IMR-90 (cell line): ENCODE measurements around the gene MYORG. TPM values are rescaled to one million over a fixed set of nuclear protein-coding genes. Genes with fewer than 3 reads are reported as not detected.

ENCODE experiments used
- ATAC-seq: fragments of 200-7000 bp; cut with Tn5 transposase; 2 replicates; pipeline ENCODE4 v1.9.1; 2020; ENCODE audit warnings: low read depth, mild to moderate bottlenecking, moderate library complexity
- BruUV-seq: library from RNA; stranded (reverse); fragments of 400-500 nt; replicated peaks from 2 replicates; lab custom pipeline; 2021; lab: Mats Ljungman, UMichigan
- CTCF ChIA-PET: fragments of 300-600 bp; formaldehyde crosslinking; extraction: SDS; loops from one replicate; lab custom pipeline; 2021; ENCODE audit warnings: antibody characterized with exemption; lab: Yijun Ruan, JAX
- POLR2A ChIA-PET: fragments of 300-600 bp; sonication (Branson Sonifier 250); formaldehyde crosslinking; loops from one replicate; lab custom pipeline; 2022; ENCODE audit warnings: antibody characterized with exemption; ENCODE audit not compliant: unreplicated experiment; lab: Charles Lee
- DNase-seq: peaks from one replicate; pipeline ENCODE4 v3.0.0; 2013
- H2AFZ ChIP-seq: replicated peaks from 2 replicates; pipeline ENCODE3; 2013; ENCODE audit warnings: low read length, mild to moderate bottlenecking; ENCODE audit not compliant: poor library complexity
- H2AK5ac ChIP-seq: 2 replicates; pipeline ENCODE4 v1.6.1; 2013; ENCODE audit warnings: low read depth, low read length, inconsistent platforms
- H2AK9ac ChIP-seq: replicated peaks from 2 replicates; pipeline ENCODE3; 2013; ENCODE audit warnings: mild to moderate bottlenecking, low read depth, low read length, moderate library complexity; ENCODE audit not compliant: poor library complexity
- H2BK120ac ChIP-seq: 2 replicates; pipeline ENCODE4 v1.6.1; 2013; ENCODE audit warnings: low read depth, low read length, inconsistent platforms
- H2BK15ac ChIP-seq: 3 replicates; pipeline ENCODE4 v1.6.1; 2013; ENCODE audit warnings: low read depth, low read length, inconsistent platforms
- H2BK20ac ChIP-seq: 2 replicates; pipeline ENCODE4 v1.6.1; 2013; ENCODE audit warnings: low read depth, mild to moderate bottlenecking, inconsistent platforms, low read length, moderate library complexity
- H2BK5ac ChIP-seq: 2 replicates; pipeline ENCODE4 v1.6.1; 2013; ENCODE audit warnings: mild to moderate bottlenecking, low read depth, low read length, inconsistent platforms; ENCODE audit not compliant: poor library complexity, severe bottlenecking
- H3K14ac ChIP-seq: replicated peaks from 2 replicates; pipeline ENCODE4 v1.6.1; 2013; ENCODE audit warnings: low read depth, low read length, inconsistent platforms
- H3K18ac ChIP-seq: 2 replicates; pipeline ENCODE4 v1.6.1; 2013; ENCODE audit warnings: low read depth, low read length, control low read depth
- H3K23ac ChIP-seq: 2 replicates; pipeline ENCODE4 v1.6.1; 2013; ENCODE audit warnings: low read depth, low read length, inconsistent platforms
- H3K27ac ChIP-seq: 2 replicates; pipeline ENCODE4 v1.5.1; 2013; ENCODE audit warnings: mild to moderate bottlenecking, control low read depth, low read length; ENCODE audit not compliant: insufficient read depth
- H3K27me3 ChIP-seq: 2 replicates; pipeline ENCODE4 v1.6.1; 2013; ENCODE audit warnings: low read length; ENCODE audit not compliant: control insufficient read depth, insufficient read depth
- H3K36me3 ChIP-seq: 2 replicates; pipeline ENCODE4 v1.6.1; 2013; ENCODE audit warnings: low read length, mixed read lengths; ENCODE audit not compliant: control insufficient read depth, insufficient read depth
- H3K4ac ChIP-seq: 2 replicates; pipeline ENCODE4 v1.6.1; 2013; ENCODE audit warnings: low read depth, low read length, inconsistent platforms
- H3K4me1 ChIP-seq: 2 replicates; pipeline ENCODE4 v1.6.1; 2013; ENCODE audit warnings: low read length, mixed read lengths; ENCODE audit not compliant: control insufficient read depth, insufficient read depth
- H3K4me2 ChIP-seq: 2 replicates; pipeline ENCODE4 v1.6.1; 2013; ENCODE audit warnings: low read depth, mild to moderate bottlenecking, control low read depth, low read length, moderate library complexity
- H3K4me3 ChIP-seq: 2 replicates; pipeline ENCODE4 v1.5.1; 2013; ENCODE audit warnings: low read depth, mild to moderate bottlenecking, control low read depth, low read length, moderate library complexity; ENCODE audit not compliant: insufficient read depth
- H3K56ac ChIP-seq: 2 replicates; pipeline ENCODE4 v1.6.1; 2013; ENCODE audit warnings: low read length, inconsistent platforms; ENCODE audit not compliant: insufficient read depth; ENCODE audit errors: extremely low read depth
- H3K79me1 ChIP-seq, 2 experiments: 2 replicates each; pipeline ENCODE4 v1.6.1; 2013; ENCODE audit warnings: low read length in 2 of 2, inconsistent platforms in 1 of 2, low read depth in 1 of 2
- H3K9ac ChIP-seq: 2 replicates; pipeline ENCODE4 v1.6.1; 2013; ENCODE audit warnings: low read depth, low read length, control low read depth
- H3K9me1 ChIP-seq: 2 replicates; pipeline ENCODE4 v1.6.1; 2013; ENCODE audit warnings: low read length, inconsistent platforms; ENCODE audit not compliant: insufficient read depth
- H3K9me3 ChIP-seq: 2 replicates; pipeline ENCODE4 v1.6.1; 2013; ENCODE audit warnings: low read length; ENCODE audit not compliant: control insufficient read depth, insufficient read depth
- H4K20me1 ChIP-seq: 2 replicates; pipeline ENCODE4 v1.6.1; 2013; ENCODE audit warnings: low read length, inconsistent platforms; ENCODE audit not compliant: insufficient read depth
- H4K5ac ChIP-seq: 2 replicates; pipeline ENCODE4 v1.6.1; 2013; ENCODE audit warnings: mild to moderate bottlenecking, low read depth, low read length, control low read depth
- H4K8ac ChIP-seq, 2 experiments: 2 replicates each; pipeline ENCODE4 v1.6.1; 2013; ENCODE audit warnings: low read depth in 2 of 2, low read length in 2 of 2, control low read depth in 1 of 2, inconsistent platforms in 1 of 2
- H4K91ac ChIP-seq: 2 replicates; pipeline ENCODE4 v1.6.1; 2013; ENCODE audit warnings: low read depth, low read length, inconsistent platforms; ENCODE audit not compliant: insufficient read depth
- MAFK ChIP-seq: IDR thresholded peaks from 2 replicates; pipeline ENCODE4 v1.6.1; 2012; ENCODE audit warnings: low read depth, low read length, improper control_type of control experiment
- RFX5 ChIP-seq: IDR thresholded peaks from 2 replicates; pipeline ENCODE4 v1.8.0; 2012; ENCODE audit warnings: low read depth, mild to moderate bottlenecking, low read length, moderate library complexity
- WGBS, 2 experiments: methylation state at CpG; one replicate each; pipeline versions ENCODE4 v1.1.5 to v1.1.7; 2013; ENCODE audit warnings: missing lambda C conversion rate in 2 of 2; ENCODE audit not compliant: insufficient read length in 1 of 2; ENCODE audit errors: extremely low coverage in 2 of 2; 5-methylcytosine and 5-hydroxymethylcytosine counted together
- dilution Hi-C: fragments of 300-500 bp; cut with HindIII; formaldehyde crosslinking; loops from one replicate; pipeline ENCODE4 v1.14.3; 2018; ENCODE audit warnings: low sequenced_read_pairs; ENCODE audit not compliant: unreplicated experiment
- in situ Hi-C: fragments of 300-500 bp; cut with MboI; formaldehyde crosslinking; loops from 3 replicates; pipeline ENCODE4 v1.14.3; 2019; ENCODE audit warnings: low sequenced_read_pairs, inconsistent platforms, mixed read lengths
- intact Hi-C: fragments of 100-400 bp; cut with micrococcal nuclease; formaldehyde crosslinking; loops from 2 replicates; pipeline ENCODE4 v1.10.0; 2022
- polyA plus RNA-seq, 3 experiments: library from polyadenylated mRNA; depleted of rRNA; stranded (reverse); fragments of >200 nt; gene quantifications; 2 replicates each; pipeline ENCODE4 v1.2.3, GENCODE V29; 2012; ENCODE audit warnings: low replicate concordance in 1 of 3
- total RNA-seq: library from RNA; depleted of rRNA; stranded (reverse); fragments of >200 nt; gene quantifications from 2 replicates; pipeline ENCODE4 v1.2.3, GENCODE V29; 2012

The MYORG gene
- total and polyA plus RNA-seq, 2 of the 4 experiments (the other 2 are of a cell fraction), result 0.36 to 0.60 TPM

DNA sequence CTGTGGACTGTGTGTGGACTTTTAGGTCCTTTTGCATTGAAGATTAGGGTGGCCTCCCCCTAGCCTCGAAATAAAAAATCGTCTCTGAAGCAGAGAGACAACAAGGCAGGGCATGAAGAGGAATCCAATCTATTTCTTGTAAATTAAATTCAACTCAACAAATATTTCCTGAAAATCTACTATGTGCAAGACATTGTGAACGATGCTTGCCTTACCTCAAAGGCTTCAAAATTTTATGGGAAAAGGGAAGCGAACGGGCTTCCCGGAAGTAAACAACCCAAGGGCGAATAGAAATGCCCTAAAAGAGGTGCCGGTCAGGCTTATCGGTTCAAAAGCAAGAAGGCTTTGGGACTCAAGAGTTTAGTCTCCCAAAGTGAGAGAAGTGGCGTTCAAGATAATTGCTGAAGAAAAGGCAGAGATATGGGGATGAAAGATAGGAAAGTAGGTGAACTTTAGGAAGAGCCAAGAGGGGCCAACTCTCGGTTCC, 48.2 kb downstream of the MYORG start (continued):
- no peak for TF ChIP-seq MAFK

- ChIA-PET CTCF (no interaction called here), POLR2A (interaction anchor here (0.7 kb wide), 1 partner anchor 548 kb away, joined by 3 read pairs; no protein-coding TSS in a partner anchor)
- Histone ChIP-seq H3K9me1 (peaks cover 3% of the 10 kb centered on the region; the same call in 1 of the 2 replicates), H2BK20ac (no peak overlapping the region), H3K4me3 (no peak overlapping the region), H2BK15ac (no peak overlapping the region), H4K5ac (no peak overlapping the region), H2AK9ac (no peak overlapping the region), H2AK5ac (no peak overlapping the region), H3K27ac (no peak overlapping the region), H3K36me3 (no peaks in the 10 kb centered on the region), H2BK120ac (no peak overlapping the region), H3K14ac (no peak overlapping the region), H2BK5ac (peak overlapping the region; percentile 50), H3K4me1 (peaks cover 8% of the 10 kb centered on the region), H3K9ac (no peak overlapping the region), H3K79me1 (peaks cover 44 to 60% of the 10 kb centered on the region in 2 experiments), H4K8ac (peak overlapping the region in 1 of 2 experiments; percentile 60; a peak in 2 of 4 replicates), H3K4me2 (no peak overlapping the region), H4K91ac (no peak overlapping the region), H3K27me3 (no peaks in the 10 kb centered on the region), H3K18ac (no peak overlapping the region), H4K20me1 (no peaks in the 10 kb centered on the region), H3K9me3 (no peaks in the 10 kb centered on the region), H3K56ac (no peak overlapping the region), H3K4ac (0 out of 2 replicates have a peak overlapping the region, but pooled peaks have one; percentile 39), H2AFZ (no peak overlapping the region), H3K23ac (no peak overlapping the region)
- WGBS, 2 experiments, result no CpG with 5 or more reads among the region's 1 CpG
- in situ Hi-C loops (no loop called here), dilution Hi-C loops (no loop called here), intact Hi-C loops (loop anchor here (10.0 kb wide), 1 partner anchor 202 kb away; the partner anchor contains the start of gene DCAF12)
- peak; percentile 85 for TF ChIP-seq MAFK
- no peak for TF ChIP-seq RFX5
- no TSS peak for BruUV-seq
- no peak for ATAC-seq
- DNase-seq, result no peak
Measured at GRCh38 chr9:34326690-34327089, 50.0 kb downstream of the MYORG start.
